Neural crest cell (in vitro differentiated cells): ENCODE results near the gene CSRP1. TPM values are rescaled to one million over a fixed set of nuclear protein-coding genes. Genes with fewer than 3 reads are reported as not detected.
A peak's percentile ranks its signal among the peaks of the same experiment; 100 is the strongest.
"Not testable (repeated sequence)": the region's sequence is repeated elsewhere in the genome, so short reads cannot be mapped to it uniquely, and the experiment has no call there.

Source experiments
- DNase-seq: peaks from one replicate; pipeline ENCODE4 v3.0.0; 2021; ENCODE audit warnings: low read depth, mixed read lengths, low spot score
- H3K27ac Mint-ChIP-seq: one replicate; pipeline ENCODE4 v1.8.0; 2021; ENCODE audit warnings: mild to moderate bottlenecking, mixed read lengths; ENCODE audit not compliant: unreplicated experiment
- H3K27me3 Mint-ChIP-seq: 2 replicates; pipeline ENCODE4 v1.8.0; 2021; ENCODE audit warnings: low read depth, mild to moderate bottlenecking, mixed read lengths
- H3K36me3 Mint-ChIP-seq: 2 replicates; pipeline ENCODE4 v1.8.0; 2021; ENCODE audit warnings: low read depth, mild to moderate bottlenecking, mixed read lengths
- H3K4me1 Mint-ChIP-seq: 2 replicates; pipeline ENCODE4 v1.8.0; 2021; ENCODE audit warnings: mixed read lengths
- H3K4me3 Mint-ChIP-seq: one replicate; pipeline ENCODE4 v1.8.0; 2021; ENCODE audit warnings: mild to moderate bottlenecking, mixed read lengths
- H3K9me3 Mint-ChIP-seq: 2 replicates; pipeline ENCODE4 v1.8.0; 2021; ENCODE audit warnings: mixed read lengths
- CTCF ChIP-seq: fragments of 200-600 bp; sonication (generic); conservative IDR thresholded peaks from 2 replicates; pipeline ENCODE4 v1.5.0; 2021; ENCODE audit warnings: antibody characterized with exemption, mild to moderate bottlenecking
- total RNA-seq: library from RNA; stranded (reverse); gene quantifications from 2 replicates; pipeline ENCODE4 v1.2.1, GENCODE V29; 2021

Gene CSRP1
- total RNA-seq, 1 donor from 2014 or later = 1.5 TPM

- no peaks in the 10 kb centered on the region for H3K9me3 Mint-ChIP-seq
- no peak overlapping the region for H3K4me3 Mint-ChIP-seq
- H3K4me1 Mint-ChIP-seq = peaks cover 35% of the 10 kb centered on the region
- no peak for TF ChIP-seq CTCF
- H3K36me3 Mint-ChIP-seq = no peaks in the 10 kb centered on the region
- no peak for DNase-seq
- peak overlapping the region; percentile 22 for H3K27ac Mint-ChIP-seq
- H3K27me3 Mint-ChIP-seq = peaks cover 3% of the 10 kb centered on the region
Observed at GRCh38 chr1:201552941-201553351, 46.0 kb upstream of the CSRP1 start.

GRCh38 chr1:201551877-201552731 is 45.2 kb upstream of the CSRP1 start:
- TF ChIP-seq CTCF = no peak
- Mint-ChIP-seq H3K9me3 (no peaks in the 10 kb centered on the region), H3K27ac (peak overlapping the region; percentile 52)

GRCh38 chr1:201551096-201551495 is 44.2 kb upstream of the CSRP1 start:
- Mint-ChIP-seq H3K27me3 (peaks cover 13% of the 10 kb centered on the region), H3K4me3 (no peak overlapping the region), H3K27ac (no peak overlapping the region), H3K9me3 (no peaks in the 10 kb centered on the region), H3K4me1 (peaks cover 32% of the 10 kb centered on the region), H3K36me3 (no peaks in the 10 kb centered on the region)
- TF ChIP-seq CTCF = no peak
- DNase-seq = no peak

More at GRCh38 chr1:201551877-201552731, 45.2 kb upstream of the CSRP1 start:
- Mint-ChIP-seq H3K27me3 (peaks cover 10% of the 10 kb centered on the region), H3K4me1 (peaks cover 34% of the 10 kb centered on the region), H3K36me3 (no peaks in the 10 kb centered on the region), H3K4me3 (no peak overlapping the region)
- no peak for DNase-seq

- not testable (repeated sequence) for H3K36me3 Mint-ChIP-seq, DNase-seq, H3K4me3 Mint-ChIP-seq, H3K9me3 Mint-ChIP-seq, H3K27ac Mint-ChIP-seq
- Mint-ChIP-seq H3K27me3 (peaks cover 25% of the 10 kb centered on the region), H3K4me1 (peaks cover 26% of the 10 kb centered on the region)
Observed at GRCh38 chr1:201549522-201549921, 42.6 kb upstream of the CSRP1 start.

- H3K27me3 Mint-ChIP-seq = peaks cover 57% of the 10 kb centered on the region
- no peak for TF ChIP-seq CTCF
- DNase-seq = no peak
- H3K4me3 Mint-ChIP-seq = no peak overlapping the region
- H3K36me3 Mint-ChIP-seq = no peaks in the 10 kb centered on the region
- H3K9me3 Mint-ChIP-seq = no peaks in the 10 kb centered on the region
- peaks cover 2% of the 10 kb centered on the region for H3K4me1 Mint-ChIP-seq
- no peak overlapping the region for H3K27ac Mint-ChIP-seq
Observed at GRCh38 chr1:201545851-201546492, 39.0 kb upstream of the CSRP1 start.

- no peak for TF ChIP-seq CTCF
- no peaks in the 10 kb centered on the region for H3K36me3 Mint-ChIP-seq
- H3K9me3 Mint-ChIP-seq = no peaks in the 10 kb centered on the region
- H3K4me1 Mint-ChIP-seq = peaks cover 13% of the 10 kb centered on the region
- H3K4me3 Mint-ChIP-seq = no peak overlapping the region
- no peak overlapping the region for H3K27ac Mint-ChIP-seq
- H3K27me3 Mint-ChIP-seq = peaks cover 70% of the 10 kb centered on the region
- DNase-seq = no peak
Observed at GRCh38 chr1:201544710-201545109, 37.8 kb upstream of the CSRP1 start.
